HG03457 (cell line): Measurements from ENCODE around the gene HOXA6.

Experiments
- ATAC-seq: cut with Tn5 transposase; IDR thresholded peaks from one replicate; pipeline ENCODE4 v1.9.1; 2021; ENCODE audit warnings: moderate number of reproducible peaks; ENCODE audit not compliant: unreplicated experiment

The HOXA6 gene

GRCh38 chr7:27163288-27164044 lies 15.9 kb upstream of the HOXA6 start:
- ATAC-seq, result no peak

GRCh38 chr7:27162561-27163287 lies 15.2 kb upstream of the HOXA6 start:
- ATAC-seq, result no peak

GRCh38 chr7:27161721-27162560 lies 14.4 kb upstream of the HOXA6 start:
- no peak for ATAC-seq

GRCh38 chr7:27161214-27161720 lies 13.7 kb upstream of the HOXA6 start:
- no peak for ATAC-seq

- ATAC-seq, result no peak
These were observed 13.1 kb upstream of the HOXA6 start for GRCh38 chr7:27160546-27161213.

GRCh38 chr7:27160145-27160545 lies 12.6 kb upstream of the HOXA6 start:
- ATAC-seq, result no peak

GRCh38 chr7:27159266-27160144 lies 11.9 kb upstream of the HOXA6 start:
- no peak for ATAC-seq

- no peak for ATAC-seq
These were observed 11.1 kb upstream of the HOXA6 start for GRCh38 chr7:27158436-27159265.

- no peak for ATAC-seq
These were observed 10.3 kb upstream of the HOXA6 start for GRCh38 chr7:27157702-27158431.

- no peak for ATAC-seq
These were observed 9.5 kb upstream of the HOXA6 start for GRCh38 chr7:27156916-27157701.

- ATAC-seq, result no peak
These were observed 8.9 kb upstream of the HOXA6 start, which contains the start of gene HOXA7 for GRCh38 chr7:27156508-27156898. HOXA7 (minus strand) TSS chr7:27156675; CDS start chr7:27156545, 130 bp downstream.

GRCh38 chr7:27155816-27156507 lies 8.4 kb upstream of the HOXA6 start:
- no peak for ATAC-seq

- ATAC-seq, result no peak
These were observed 7.6 kb upstream of the HOXA6 start for GRCh38 chr7:27154901-27155815.

- no peak for ATAC-seq
These were observed 6.8 kb upstream of the HOXA6 start for GRCh38 chr7:27154369-27154768.

GRCh38 chr7:27153526-27153925 lies 6.0 kb upstream of the HOXA6 start:
- ATAC-seq, result no peak
